Activated naive CD8-positive, alpha-beta T cell treated with anti-CD3 and anti-CD28 coated beads for 36 hours (primary cell): ENCODE data around the gene ISCA2. TPM values are rescaled to one million over a fixed set of nuclear protein-coding genes. Genes with fewer than 3 reads are reported as not detected.

Source experiments
- DNase-seq: peaks from one replicate; pipeline ENCODE4 v3.0.0; 2021
- H3K27ac Mint-ChIP-seq: one replicate; pipeline ENCODE4 v1.8.0; 2022; ENCODE audit warnings: mild to moderate bottlenecking, moderate library complexity, mixed read lengths
- H3K27me3 Mint-ChIP-seq: one replicate; pipeline ENCODE4 v1.8.0; 2022; ENCODE audit warnings: mild to moderate bottlenecking, mixed read lengths
- H3K36me3 Mint-ChIP-seq: one replicate; pipeline ENCODE4 v1.8.0; 2021; ENCODE audit warnings: mild to moderate bottlenecking, mixed read lengths
- H3K4me1 Mint-ChIP-seq: one replicate; pipeline ENCODE4 v1.8.0; 2021; ENCODE audit warnings: mixed read lengths
- H3K4me3 Mint-ChIP-seq: one replicate; pipeline ENCODE4 v1.8.0; 2022; ENCODE audit warnings: mild to moderate bottlenecking, moderate library complexity, mixed read lengths
- H3K9me3 Mint-ChIP-seq: one replicate; pipeline ENCODE4 v1.8.0; 2022; ENCODE audit warnings: mixed read lengths
- total RNA-seq, 2 experiments: library from RNA; stranded (reverse); gene quantifications; one replicate each; pipeline ENCODE4 v1.2.3, GENCODE V29; 2021

The ISCA2 gene
- total RNA-seq, 2 experiments from 2014 or later, result 29.7 to 31.0 TPM

DNA sequence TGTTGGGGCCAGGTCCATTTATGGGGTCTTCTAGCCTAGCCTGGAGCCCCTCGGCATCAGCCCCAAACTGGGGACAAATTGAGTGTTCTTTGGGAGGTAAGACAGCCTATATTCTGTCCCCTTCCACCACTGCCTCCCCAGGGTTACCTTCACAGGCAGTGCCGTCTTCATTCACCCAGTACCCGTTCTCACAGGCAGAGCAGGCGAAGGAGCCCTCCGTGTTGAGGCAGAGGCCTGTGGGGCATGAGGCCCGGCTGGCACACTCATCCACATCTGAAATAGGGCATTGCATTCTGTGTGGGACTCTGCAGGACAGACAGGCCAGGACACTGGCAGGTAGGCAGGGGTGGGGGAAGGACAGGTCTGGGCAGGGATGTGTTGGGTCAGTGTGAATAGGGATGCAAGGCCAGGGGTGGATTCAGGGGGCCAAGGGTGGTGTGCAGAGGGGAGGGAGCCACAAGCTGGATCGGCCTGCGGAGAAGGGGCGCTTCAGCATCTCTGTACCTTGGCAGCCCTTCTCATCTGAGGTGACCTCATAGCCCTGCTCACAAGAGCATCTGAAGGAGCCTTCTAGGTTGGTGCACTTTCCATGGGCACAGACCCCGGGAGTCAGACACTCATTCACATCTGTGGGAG is 16.1 kb downstream of the ISCA2 start:
- peaks cover 8% of the 10 kb centered on the region for H3K4me1 Mint-ChIP-seq
- peaks cover 27% of the 10 kb centered on the region for H3K27me3 Mint-ChIP-seq
- no peaks in the 10 kb centered on the region for H3K36me3 Mint-ChIP-seq
- no peak for DNase-seq
- H3K9me3 Mint-ChIP-seq, result no peaks in the 10 kb centered on the region
- H3K27ac Mint-ChIP-seq, result no peak overlapping the region
- no peak overlapping the region for H3K4me3 Mint-ChIP-seq

DNA sequence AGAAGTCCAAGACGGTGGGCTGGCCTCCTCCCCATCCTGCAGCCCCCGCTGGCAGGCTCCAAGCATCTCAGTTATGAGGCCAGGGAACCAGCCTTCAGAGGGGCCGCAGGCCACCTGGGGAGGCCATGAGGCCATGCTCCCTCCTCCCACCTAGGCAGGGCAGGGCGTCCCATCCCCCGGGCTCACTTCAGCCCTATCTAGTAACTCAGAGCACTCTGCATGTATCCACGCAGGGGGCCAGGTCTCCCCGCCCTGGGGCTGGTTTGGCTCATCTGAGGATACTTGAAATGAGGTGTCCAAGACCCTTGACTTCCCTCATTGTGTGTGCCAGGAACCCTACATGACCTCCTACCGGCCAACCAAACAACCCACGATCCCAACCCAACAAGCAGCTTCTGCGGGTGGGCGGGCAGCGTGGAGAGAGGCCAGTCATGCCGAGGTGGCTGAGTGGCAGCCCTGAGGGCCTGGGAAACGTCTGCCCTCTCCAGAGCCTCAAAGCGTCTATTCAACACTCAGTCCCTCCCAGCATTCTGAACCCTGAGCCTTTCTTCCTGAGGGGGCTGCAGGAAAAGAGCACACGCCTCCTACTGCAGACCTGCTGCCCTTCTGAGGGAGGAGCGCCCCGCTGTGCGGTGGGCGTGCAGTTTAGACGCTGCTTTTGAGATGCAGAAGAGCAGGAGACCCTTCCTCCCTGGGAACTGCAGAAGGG is 16.8 kb downstream of the ISCA2 start:
- Mint-ChIP-seq H3K4me3 (no peak overlapping the region), H3K27ac (no peak overlapping the region), H3K9me3 (no peaks in the 10 kb centered on the region), H3K4me1 (peaks cover 11% of the 10 kb centered on the region), H3K36me3 (no peaks in the 10 kb centered on the region), H3K27me3 (peaks cover 29% of the 10 kb centered on the region)
- DNase-seq, result no peak

DNA sequence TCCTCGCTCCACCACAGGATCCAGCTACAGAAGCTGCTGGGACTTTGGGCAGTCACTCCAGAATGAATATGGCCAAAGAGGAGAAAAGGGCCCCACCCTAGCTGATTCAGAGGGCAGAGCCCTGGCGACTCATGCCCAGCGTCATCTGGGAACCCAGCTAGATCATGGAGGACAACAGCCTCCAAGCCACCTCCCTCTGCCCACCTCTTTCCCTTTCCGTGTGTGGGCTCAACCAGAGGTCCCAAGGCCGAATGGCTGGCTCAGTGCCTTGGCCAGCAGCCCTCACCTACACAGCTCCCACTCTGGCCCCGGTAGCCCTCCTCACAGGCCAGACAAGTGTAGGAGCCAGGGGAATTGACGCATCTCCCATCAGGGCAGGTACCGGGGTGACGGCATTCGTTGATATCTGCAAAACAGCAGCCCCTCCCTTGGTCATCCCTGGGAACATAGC is 17.4 kb downstream of the ISCA2 start:
- Mint-ChIP-seq H3K4me1 (peaks cover 11% of the 10 kb centered on the region), H3K27me3 (peaks cover 29% of the 10 kb centered on the region), H3K4me3 (no peak overlapping the region), H3K36me3 (no peaks in the 10 kb centered on the region), H3K9me3 (no peaks in the 10 kb centered on the region), H3K27ac (no peak overlapping the region)
- no peak for DNase-seq

DNA sequence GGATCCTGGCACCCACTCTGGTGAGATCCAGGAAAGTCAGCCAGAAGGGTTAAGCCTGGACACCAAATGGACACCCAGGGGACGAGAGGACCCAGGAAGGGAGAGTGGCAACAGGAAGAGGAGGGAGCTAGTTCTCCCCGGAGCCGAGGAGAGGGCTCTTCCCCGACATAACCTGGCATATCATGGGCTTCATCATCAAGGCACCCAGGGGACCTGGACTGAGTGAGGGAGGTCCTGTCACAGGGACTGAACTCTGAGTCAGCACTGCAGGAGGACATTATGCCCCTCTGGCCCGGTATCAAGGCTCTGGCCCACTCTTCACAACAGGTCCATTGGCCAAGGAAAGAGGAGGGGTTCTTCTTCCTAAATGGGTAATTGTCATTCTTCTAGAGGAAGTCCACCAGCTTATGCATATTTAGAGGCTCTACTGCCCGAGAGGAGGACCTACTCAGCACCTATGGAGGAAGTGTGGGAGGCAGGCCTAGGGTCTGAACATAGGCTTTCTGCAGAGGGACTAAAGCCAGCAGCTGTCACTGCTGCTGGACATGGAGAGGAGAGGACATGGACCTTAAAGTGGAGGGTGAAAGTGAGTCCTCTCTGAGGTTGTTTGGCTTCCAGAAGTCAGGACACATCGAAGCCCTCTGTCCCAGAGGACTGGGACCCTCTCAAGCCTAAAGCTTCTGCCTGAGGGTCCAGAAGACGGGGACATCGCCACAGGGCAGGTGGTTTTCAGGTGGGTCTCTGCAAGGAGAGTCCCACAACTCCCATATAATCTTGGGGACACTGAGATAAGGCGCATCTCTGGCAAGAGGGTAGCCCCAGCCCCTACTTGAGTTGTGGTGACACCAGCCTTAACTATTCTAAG is 18.6 kb downstream of the ISCA2 start:
- Mint-ChIP-seq H3K27me3 (peaks cover 27% of the 10 kb centered on the region), H3K4me1 (peaks cover 11% of the 10 kb centered on the region), H3K36me3 (no peaks in the 10 kb centered on the region), H3K4me3 (no peak overlapping the region), H3K9me3 (no peaks in the 10 kb centered on the region), H3K27ac (no peak overlapping the region)
- no peak for DNase-seq

DNA sequence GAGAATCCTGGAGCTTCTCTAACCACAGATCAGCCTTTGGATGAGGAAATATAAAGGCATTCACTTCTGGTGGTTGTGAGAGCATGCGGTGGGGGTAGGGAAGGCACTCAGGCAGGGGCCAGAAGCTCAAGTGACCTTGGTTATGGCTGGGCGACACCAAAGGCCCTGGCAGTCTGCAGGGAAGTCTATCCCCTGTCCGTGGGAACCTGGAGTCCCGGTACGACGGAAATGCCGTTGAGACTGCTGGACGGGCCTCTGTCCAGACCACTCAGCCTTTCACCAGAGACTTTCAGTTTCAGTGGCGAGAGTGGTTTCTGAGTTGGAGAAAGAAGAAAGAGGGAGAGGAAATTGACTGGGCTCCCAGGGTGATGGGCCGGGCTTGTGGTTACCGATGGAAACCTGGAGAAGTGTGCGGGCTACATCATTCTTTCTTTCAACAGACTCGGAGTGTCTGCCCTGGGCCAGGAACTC is 20.9 kb downstream of the ISCA2 start:
- Mint-ChIP-seq H3K27me3 (peaks cover 27% of the 10 kb centered on the region), H3K4me3 (no peak overlapping the region), H3K36me3 (no peaks in the 10 kb centered on the region), H3K9me3 (no peaks in the 10 kb centered on the region), H3K4me1 (peaks cover 11% of the 10 kb centered on the region), H3K27ac (no peak overlapping the region)
- no peak for DNase-seq

DNA sequence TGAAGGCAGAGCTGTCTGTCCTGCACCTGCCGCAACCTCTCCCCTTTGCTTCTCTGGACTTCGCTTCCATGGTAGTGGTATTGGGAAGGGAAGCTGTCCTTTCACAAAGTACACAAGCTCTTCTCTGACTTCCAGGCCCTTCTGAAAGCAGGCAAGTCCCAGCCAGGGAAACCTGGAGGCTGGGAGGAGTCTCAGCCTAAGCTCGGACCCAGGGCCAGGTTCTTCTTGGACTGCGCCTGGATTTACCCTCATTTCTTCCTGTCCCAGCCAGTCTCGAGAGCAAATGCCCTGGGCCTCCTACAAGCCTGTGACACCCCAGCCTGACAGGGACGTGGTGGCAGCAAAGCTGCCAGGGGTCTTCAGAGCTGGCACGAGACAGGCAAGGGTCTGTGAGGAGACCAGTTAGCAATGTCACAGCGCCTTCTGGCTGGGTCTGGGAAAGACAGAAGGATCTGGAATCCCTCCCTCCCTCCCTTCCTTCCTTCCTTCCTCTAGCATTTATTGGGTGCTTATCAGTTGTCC is 22.4 kb downstream of the ISCA2 start:
- H3K4me1 Mint-ChIP-seq, result peaks cover 11% of the 10 kb centered on the region
- H3K4me3 Mint-ChIP-seq, result no peak overlapping the region
- H3K27ac Mint-ChIP-seq, result no peak overlapping the region
- H3K9me3 Mint-ChIP-seq, result no peaks in the 10 kb centered on the region
- peaks cover 27% of the 10 kb centered on the region for H3K27me3 Mint-ChIP-seq
- no peak for DNase-seq
- no peaks in the 10 kb centered on the region for H3K36me3 Mint-ChIP-seq

DNA sequence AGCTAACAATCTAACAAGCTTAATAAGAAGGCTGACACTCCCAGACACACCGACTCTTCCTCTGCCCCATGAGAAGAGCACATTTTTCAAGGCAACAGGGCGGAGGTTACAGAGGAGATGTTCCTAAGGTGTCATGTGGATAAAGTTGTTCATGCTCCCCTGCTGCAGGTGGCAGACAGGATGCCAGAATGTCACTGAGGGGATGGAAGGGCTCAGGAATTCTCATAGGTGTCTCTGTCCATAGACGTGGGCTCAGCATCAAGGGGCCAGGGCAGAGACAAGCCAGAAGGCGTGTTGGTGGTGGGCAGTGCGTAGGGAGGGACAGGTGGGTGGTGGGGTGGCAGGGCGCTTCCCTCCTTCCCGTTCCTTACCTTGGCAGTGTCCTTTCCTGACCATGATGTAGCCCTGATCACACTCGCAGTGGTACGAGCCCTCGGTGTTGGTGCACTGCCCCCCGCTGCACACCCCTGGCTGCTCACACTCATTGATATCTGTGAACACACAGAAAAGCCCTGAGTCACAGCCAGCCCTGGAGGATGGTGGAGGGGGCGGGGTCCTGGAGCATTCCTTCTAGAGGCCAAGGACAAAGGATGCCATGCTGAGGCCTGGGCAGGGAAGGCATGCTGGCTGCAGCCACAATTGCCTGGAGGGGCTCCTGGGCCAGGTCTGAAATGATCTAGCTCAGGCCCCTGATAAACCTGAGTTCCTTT is 23.0 kb downstream of the ISCA2 start:
- H3K9me3 Mint-ChIP-seq, result no peaks in the 10 kb centered on the region
- no peak overlapping the region for H3K4me3 Mint-ChIP-seq
- peaks cover 11% of the 10 kb centered on the region for H3K4me1 Mint-ChIP-seq

DNA sequence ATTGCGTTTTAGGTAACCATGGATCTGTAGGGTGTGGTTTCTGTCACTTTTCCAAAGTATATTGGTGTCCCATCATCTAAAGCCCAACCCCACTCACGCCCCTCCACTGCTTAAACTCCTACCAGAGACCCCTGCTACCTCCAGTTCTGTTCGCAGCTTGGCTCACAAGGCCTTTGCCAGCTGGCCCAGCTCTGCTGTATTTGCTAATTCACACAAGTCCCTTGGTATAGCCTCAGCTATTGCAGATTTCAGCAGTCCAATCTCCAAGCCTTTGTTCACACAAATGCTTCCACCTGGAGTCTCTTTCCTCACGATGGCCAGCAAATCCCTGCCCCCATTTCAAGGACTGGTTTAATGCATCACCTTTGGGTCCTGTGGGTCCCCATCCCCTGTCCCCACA is 24.2 kb downstream of the ISCA2 start:
- DNase-seq, result no peak
- Mint-ChIP-seq H3K27me3 (peaks cover 23% of the 10 kb centered on the region), H3K36me3 (no peaks in the 10 kb centered on the region), H3K4me1 (peaks cover 11% of the 10 kb centered on the region), H3K9me3 (no peaks in the 10 kb centered on the region), H3K27ac (no peak overlapping the region), H3K4me3 (no peak overlapping the region)

More for the DNA sequence above, 23.0 kb downstream of the ISCA2 start:
- no peaks in the 10 kb centered on the region for H3K36me3 Mint-ChIP-seq
- H3K27ac Mint-ChIP-seq, result no peak overlapping the region
- DNase-seq, result no peak
- peaks cover 27% of the 10 kb centered on the region for H3K27me3 Mint-ChIP-seq

DNA sequence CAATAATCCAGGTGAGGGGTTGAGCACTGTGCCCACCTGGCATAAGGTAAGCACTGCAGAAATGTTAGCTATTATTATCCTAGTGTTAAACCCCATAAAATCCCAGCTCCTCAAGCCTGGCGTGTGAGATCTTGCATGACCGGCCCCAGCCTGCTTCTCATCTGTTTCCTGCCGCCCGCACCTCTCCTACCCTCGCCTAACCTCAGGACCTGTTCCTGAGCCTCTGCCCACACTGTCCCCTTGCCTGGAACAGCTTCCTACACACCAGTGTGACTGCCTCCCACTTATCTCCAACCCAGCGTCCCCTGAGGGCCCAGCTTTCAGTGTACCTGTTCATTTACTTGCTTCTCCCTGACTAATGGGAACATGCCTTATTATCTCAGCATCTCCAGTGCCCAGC is 24.7 kb downstream of the ISCA2 start:
- no peak for DNase-seq
- Mint-ChIP-seq H3K9me3 (no peaks in the 10 kb centered on the region), H3K4me3 (no peak overlapping the region), H3K36me3 (no peaks in the 10 kb centered on the region), H3K4me1 (peaks cover 11% of the 10 kb centered on the region), H3K27me3 (peaks cover 18% of the 10 kb centered on the region), H3K27ac (no peak overlapping the region)

DNA sequence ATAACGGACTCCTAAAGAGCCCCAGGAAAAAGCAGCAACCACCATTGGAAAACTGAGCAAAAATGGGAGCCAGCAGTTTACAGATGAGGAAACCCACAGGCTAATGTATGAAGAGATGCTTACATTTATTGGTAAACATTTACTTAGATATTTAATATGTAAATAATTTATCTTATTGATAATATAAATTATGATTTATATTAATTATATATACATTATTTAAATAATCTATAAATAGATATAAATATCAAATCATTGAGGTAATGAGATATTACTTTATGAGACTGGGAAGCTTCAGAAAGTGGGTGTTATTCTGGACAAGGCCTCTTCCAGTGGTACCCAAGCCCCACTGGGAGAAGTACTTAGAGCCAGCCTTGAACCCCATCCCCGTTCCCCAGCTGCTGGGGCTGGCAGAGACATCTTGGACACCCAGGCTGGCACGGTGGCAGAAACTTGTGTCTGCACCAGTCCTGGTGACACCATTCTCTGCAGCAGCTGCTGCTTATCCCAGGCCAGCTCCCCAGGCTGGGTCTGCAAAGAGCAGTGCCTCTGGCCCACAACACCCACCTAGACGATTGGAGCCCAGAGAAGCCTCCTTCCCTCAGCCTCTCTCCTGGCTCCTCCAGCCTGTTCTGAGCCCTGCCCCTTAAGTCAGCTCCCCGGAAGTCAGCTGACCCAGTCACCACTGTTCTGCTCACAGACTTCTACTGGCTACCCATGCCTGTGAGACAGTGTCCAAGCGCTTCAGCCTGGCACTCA is 25.9 kb downstream of the ISCA2 start:
- H3K4me1 Mint-ChIP-seq, result peaks cover 5% of the 10 kb centered on the region
- H3K27ac Mint-ChIP-seq, result no peak overlapping the region
- no peak for DNase-seq
- H3K9me3 Mint-ChIP-seq, result no peaks in the 10 kb centered on the region
- peaks cover 5% of the 10 kb centered on the region for H3K27me3 Mint-ChIP-seq
- no peak overlapping the region for H3K4me3 Mint-ChIP-seq
- H3K36me3 Mint-ChIP-seq, result no peaks in the 10 kb centered on the region

DNA sequence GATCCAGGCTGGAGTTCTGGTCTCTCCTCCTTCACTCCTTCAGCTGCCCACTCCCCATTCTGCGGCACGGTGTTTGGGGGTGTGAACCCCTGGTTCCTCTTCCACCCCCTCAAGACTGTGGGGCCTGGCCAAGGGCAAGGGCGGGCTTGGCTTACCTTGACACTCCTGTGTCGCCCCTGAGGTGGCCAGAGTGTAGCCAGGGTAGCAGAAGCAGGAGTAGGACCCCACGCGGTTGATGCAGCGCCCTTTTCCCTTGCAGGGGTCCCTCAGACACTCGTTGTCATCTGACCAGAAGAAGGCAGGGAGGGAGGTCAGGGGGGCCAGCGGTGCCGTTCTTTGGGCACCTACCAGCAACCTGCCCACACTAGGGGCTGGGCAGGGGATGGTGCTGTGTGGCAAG is 28.2 kb downstream of the ISCA2 start:
- no peaks in the 10 kb centered on the region for H3K9me3 Mint-ChIP-seq
- DNase-seq, result no peak
- no peak overlapping the region for H3K4me3 Mint-ChIP-seq
- no peak overlapping the region for H3K27ac Mint-ChIP-seq
- no peaks in the 10 kb centered on the region for H3K27me3 Mint-ChIP-seq
- H3K36me3 Mint-ChIP-seq, result no peaks in the 10 kb centered on the region
- H3K4me1 Mint-ChIP-seq, result no peaks in the 10 kb centered on the region

DNA sequence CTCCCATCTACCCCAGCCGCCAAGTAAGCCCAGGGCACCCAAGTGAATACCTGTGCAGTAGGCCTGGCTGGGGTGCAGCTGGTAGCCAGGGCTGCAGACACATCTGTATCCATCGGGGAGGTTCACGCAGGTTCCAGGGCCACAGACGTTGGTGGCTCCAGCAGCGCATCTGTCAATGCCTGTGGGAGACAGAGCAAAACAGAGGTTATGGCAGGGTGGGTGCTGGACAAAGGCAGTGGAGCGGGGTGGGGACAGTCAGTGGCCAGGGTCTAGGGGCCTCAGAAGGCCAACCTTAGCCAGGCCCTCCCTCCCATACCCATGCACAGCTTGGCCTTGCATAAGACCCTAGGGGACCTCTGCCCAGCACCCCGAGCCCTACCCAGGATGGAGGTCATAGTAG is 29.2 kb downstream of the ISCA2 start:
- Mint-ChIP-seq H3K27me3 (no peaks in the 10 kb centered on the region), H3K4me3 (no peak overlapping the region), H3K27ac (no peak overlapping the region), H3K36me3 (no peaks in the 10 kb centered on the region), H3K4me1 (no peaks in the 10 kb centered on the region), H3K9me3 (no peaks in the 10 kb centered on the region)
- no peak for DNase-seq

DNA sequence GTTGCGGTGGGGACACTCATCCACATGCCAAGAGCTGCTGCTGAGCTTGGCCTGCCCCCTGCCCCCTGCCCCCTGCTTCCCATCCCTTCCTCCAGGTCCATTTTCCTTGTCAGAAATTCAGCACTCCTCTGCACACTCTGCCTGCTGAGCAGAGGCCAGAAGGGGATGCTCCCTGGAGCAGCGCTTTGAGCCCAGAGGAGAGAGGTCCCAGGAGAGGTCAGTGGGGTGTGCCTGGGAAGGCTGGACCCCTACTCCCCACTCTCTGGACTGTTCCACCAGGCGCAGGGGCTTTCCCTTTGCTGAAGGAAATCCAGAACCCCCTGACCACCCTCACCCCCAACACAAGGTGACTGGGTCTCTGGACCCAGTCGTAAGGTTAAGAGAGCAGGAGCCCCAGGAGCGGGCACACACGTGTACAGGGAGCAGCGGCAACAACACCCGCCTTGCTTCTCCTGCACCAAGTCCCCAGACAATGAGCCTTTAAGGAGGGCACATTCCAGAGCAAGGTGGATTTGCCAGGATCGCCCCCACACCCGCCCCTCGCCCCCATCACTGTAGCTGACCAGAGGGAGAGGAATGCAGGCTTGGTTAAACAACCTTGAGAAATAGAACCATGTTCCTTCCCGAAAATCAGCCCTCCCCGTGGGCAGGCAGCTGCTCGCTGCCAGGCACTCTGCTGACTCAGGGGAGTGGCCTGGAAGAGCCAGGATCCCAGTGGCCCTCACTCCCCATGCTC is 30.7 kb downstream of the ISCA2 start:
- Mint-ChIP-seq H3K4me3 (no peak overlapping the region), H3K4me1 (no peaks in the 10 kb centered on the region), H3K9me3 (no peaks in the 10 kb centered on the region), H3K27me3 (no peaks in the 10 kb centered on the region), H3K27ac (no peak overlapping the region), H3K36me3 (no peaks in the 10 kb centered on the region)
- DNase-seq, result no peak

DNA sequence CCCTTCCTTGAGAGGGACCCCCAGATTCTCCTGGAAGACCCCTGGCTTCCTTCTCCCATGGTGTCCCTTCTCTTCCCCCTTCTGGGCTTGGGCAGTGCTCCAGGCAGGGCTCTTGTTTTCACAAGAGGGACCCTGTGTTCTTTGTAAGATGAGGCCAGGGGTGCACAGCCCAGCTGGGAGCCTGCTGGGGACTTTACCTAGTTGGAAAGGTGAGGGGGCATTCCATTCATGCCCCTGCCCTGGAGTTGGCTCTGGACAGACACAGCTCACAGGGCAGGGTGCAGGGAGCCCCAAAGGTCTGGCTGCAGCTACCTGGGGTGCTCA is 31.2 kb downstream of the ISCA2 start:
- H3K27ac Mint-ChIP-seq, result no peak overlapping the region
- H3K36me3 Mint-ChIP-seq, result no peaks in the 10 kb centered on the region
- H3K4me1 Mint-ChIP-seq, result no peaks in the 10 kb centered on the region
- no peak overlapping the region for H3K4me3 Mint-ChIP-seq
- H3K27me3 Mint-ChIP-seq, result no peaks in the 10 kb centered on the region
- DNase-seq, result no peak
- H3K9me3 Mint-ChIP-seq, result no peaks in the 10 kb centered on the region
